Germinal center (tissue), 1 donor: ENCODE results near the gene SAMD4A.

Source experiments
- DNase-seq: peaks from one replicate; pipeline ENCODE4 v3.0.0; 2012; ENCODE audit warnings: mixed read lengths, low spot score

Gene SAMD4A

DNA sequence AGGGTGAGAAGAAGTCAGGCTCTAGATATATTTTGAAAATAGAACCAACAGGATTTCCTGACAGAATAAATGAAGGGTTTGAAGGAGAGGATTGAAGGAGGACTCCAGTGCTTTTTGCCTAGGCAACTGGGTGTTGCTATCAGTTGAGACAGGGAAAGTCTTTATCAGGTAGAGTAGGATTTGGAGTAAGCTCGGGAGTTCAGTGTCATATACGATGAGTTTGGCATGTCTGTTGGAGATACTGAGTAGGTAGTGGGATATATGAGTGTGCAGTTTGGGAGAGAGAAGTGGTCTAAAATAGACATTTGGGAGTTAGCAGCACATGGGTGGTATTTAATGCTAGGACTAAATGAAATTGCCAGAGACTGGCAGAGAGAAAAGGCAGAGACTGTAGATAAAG, 141.2 kb downstream of the SAMD4A start:
- DNase-seq = no peak

DNA sequence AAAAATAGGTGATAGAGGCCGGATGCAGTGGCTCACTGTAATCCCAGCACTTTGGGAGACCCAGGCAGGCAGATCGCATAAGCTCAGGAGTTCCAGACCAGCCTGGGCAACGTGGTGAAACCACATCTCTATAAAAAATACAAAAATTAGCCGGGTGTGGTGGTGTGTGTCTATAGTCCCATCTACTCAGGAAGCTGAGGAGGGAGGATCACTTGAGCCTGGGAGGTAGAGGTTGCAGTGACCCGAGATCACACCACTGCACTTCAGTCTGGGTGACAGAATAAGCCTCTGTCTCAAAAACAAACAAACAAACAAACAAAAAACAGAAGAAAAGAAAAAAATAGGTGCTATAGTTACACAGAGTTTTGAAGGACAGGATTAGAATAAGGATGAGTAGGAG, 142.1 kb downstream of the SAMD4A start:
- DNase-seq = no peak

DNA sequence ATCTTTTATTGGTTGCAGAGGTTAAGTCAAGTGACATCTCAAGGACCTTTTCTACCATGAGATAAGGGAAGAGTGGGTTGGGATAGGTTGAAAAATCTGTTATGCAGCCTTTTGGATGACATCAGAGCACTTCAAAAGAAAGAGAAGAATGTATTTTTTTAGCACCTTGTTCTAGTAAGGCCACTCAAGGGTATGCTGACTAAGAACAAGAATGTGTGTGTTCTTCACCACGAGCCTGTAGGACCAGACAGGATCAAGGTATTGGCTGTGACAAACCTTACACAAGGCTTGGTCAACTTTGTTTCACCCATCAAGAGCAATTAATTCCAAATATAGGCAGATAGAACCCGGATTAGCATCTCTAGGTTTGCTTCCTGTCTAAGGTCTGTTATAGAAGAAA, 142.5 kb downstream of the SAMD4A start:
- DNase-seq = no peak

DNA sequence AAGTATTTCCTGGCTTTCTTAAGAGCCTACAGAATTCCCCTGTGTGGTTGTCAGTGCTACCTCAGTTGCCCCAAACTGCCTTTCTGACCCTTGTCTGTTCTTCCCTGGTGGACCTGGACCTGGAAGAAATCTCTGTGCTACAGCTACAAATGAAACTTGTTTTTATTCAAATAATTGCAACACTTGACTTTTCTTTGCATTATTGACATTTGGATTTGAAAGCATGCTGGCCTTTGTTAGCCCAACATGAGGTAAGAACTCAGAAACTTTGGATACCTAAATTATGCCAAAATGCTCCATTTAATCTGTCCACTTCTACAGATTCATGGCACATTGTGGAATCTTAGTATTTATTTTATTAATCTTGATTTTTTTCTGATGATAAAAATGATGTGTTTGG, 142.9 kb downstream of the SAMD4A start:
- DNase-seq = no peak

DNA sequence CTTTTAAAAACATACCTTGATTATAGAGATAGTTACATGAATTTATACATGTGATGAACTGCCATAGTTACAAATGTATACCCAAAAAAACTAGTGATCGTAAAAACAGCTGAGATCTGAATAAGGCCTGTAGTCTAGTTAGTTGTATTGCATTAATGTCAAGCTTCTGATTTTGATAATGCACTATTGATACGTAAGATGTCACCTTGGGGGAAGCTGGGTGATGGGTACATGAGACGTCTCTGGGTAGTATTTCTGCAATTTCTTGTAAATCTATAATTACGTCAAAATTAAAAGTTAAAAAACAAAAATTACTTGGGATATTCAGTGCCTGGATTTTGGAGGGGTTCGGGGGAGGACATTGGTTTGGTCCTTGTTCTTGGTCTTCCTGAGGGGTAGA, 144.4 kb downstream of the SAMD4A start:
- no peak for DNase-seq

DNA sequence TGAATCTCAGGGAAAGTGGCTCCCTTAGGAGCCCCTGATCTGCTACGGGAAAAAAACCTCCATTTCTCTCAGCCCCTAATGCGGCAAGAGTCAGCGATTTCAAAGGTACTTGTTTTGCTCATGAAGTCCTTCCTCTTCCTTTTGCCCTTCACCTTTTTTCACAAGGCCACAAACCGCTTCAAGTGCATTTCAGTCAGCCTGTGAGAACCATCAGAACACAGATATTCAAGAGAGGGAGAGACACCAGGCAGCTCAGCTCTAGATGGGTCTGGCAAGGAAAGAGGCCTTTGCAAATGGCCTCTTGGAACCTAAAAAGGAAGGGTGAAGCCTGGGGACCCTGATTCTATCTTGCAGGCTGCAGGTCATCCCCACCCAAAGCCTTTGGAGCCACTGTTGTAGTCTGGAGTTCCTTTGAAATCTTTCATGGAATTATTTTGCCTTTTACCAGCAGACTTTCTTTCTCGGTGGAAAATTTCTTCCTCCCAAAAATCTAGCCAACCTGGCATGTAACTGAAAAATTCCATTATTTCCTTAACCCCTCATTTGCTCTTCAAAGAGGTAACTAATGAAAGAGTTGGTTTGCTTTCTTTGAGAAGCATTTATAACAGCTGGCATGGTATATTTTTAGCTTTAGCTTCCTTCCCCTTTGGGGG, 145.0 kb downstream of the SAMD4A start:
- peak; percentile 15 for DNase-seq

DNA sequence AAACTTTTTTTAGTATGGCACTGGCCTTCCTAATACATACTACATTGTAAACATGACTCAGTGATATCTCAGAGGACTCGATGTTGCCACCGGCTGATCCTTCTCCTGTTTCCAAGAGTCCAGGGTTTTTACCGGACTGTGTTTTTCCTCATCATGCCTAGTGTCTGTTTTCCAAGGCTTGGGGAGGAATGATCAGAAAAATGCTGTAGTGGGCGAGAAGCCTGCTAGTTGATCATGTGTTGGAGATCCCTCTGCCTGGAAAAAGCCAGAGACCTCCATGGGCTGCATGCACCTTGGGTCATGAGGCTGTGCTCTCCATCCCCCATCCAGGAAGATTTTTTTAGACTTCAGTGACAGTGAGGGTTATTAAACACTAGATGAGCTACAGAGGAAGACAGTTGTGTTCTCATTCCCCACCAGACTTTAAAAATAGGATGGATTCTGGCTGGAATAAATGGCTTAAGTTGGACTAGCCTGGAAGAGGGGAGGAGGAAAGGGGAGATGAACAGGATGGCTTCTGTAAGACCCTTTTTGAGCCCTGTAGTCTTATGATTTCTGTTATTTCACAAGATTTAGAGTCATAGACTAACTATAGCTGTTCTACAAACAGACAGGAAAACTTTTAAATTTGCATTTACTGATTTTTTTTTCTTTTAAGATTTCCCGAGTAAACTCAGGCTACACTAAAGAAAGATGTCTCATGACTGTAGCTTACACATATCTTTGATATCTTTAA, 145.7 kb downstream of the SAMD4A start:
- DNase-seq = peak; percentile 20

DNA sequence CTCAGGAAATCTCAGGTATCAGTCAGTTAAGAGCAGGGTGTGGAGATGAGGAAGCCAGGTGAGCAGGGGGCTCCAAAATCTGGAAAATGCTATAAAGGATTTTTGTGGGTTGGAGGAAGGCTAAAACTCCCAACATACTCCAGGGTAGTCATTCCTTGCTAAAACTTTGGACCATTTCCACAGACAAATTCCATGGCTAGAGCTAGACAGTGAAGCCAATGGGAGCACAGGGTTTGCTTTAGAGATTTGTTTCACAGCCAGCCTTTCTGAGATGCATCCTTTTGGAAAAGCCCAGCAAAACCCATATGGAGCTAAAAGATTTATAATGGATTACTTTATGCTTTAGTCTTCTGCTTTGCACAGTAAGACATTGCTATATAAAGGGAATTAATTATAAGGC, 146.5 kb downstream of the SAMD4A start:
- no peak for DNase-seq

DNA sequence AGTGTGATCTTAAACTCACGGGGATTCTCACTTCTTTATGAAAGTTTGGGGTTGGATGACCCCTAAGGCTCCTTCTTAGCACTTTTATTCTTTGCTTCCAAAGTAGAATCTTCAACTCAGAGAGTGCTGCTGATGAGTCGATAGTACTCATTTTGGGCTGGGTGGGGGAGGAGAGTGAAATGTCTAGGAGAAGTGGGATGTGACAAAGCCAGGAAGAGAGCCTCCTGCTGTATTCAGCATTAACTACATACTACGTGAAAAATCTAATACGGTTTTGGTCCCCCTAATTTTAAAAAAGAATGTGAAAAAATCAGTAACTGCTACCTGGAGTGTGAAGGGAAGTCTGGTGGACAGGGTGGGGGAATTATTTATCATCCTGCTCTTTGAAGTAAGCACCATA, 148.3 kb downstream of the SAMD4A start:
- no peak for DNase-seq

DNA sequence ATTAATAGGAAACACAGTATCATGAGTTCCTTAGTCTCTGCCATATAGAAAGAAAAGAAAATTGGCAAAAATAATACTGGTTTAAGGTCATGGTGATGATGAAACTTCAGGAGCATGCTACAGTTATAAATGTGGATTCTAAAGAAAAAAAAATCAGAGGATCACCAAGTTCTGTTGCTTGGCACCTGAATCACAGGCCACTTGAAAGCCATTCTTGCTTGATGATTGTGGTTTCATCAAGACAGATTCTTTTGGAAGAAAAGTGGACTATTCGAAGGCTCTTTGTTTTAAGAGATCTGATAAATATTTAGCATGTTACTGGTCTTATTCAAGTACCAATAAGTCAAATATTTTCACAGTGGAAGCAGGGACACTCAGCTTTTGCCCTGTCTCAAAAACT, 148.9 kb downstream of the SAMD4A start:
- no peak for DNase-seq

DNA sequence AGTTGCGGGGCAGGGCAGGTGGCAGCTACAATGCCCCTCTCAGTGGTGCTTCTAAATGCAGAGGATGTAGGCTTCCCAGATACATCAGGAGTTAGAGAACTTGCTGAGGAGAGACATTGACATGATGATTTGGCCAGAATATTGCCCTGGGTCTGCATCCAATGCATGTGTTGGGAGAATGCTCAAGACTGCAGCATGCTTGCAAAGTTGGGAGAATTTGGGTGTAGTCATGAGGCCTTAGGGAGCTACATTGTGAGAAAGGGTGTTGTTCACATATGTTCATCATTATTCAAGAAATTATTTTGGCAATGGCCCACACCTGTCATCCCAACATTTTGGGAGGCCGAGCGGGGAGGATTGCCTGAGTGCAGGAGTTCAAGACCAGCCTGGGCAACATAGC, 149.9 kb downstream of the SAMD4A start:
- no peak for DNase-seq

DNA sequence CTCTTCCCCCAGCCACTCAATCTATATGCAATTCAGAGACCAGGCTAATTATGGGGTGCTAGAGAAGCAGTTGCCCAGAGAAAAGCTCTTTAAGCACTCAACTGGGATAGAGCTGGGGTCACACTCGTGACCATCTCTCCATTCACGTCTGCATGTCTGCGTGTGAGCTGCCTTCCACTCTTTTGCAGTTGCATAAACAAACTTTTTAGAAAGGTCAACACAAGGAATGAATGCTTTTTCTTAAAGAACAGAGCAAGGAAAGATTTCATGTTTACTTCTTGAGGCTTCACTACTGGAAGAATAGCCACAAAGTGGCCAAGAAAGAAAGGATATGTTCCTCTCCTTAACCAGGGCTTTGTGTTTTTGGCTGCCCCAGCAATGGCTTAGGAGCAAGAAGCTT, 151.1 kb downstream of the SAMD4A start:
- DNase-seq = no peak

DNA sequence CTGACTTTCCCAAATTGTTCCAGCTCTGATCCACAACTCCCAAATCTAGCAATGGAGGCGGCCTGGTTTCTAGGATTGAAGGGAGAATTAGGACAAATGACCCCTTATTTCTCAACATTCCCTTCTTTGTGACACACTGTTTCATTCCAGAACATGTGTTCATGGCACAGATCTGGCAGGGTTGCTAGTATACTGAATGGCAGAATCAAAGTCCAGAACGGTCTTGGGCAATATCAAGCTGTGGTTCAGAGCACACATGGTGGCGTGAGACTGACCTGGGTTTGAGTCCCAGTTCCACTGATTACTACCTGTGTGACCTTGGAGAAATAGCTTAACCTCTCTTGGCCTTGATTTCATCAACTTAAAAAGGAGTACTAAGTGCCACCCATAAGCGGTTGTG, 152.5 kb downstream of the SAMD4A start:
- DNase-seq = no peak

DNA sequence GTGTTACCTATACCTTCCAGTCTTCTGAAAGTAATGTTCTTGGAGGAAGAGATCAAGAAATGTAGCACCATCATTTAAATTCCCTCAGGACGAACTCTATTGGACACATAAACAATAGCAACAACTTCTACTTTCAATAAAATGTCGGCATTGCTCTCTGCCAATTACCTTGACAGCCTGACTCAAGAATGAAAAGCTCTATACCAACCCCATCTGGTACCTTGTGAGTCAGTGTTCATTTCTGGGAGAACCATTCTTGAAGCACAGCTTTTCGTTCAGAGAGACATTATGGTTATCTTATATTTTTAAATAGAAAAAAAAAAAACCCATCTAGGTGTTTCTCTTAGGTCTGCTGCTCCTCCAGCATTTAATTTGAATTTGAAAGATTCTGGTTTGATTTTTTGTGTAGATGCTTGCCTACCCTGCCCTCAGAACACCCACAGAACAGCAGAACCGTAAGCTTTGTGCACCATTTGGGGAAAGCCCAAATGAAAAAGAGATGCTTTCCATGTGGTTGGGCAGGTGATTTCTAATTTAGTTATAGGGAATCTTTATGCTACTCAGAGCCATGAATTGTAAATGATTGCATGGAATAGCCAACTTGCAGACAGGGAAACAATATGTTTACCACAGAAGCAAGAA, 156.0 kb downstream of the SAMD4A start:
- peak; percentile 34 for DNase-seq

DNA sequence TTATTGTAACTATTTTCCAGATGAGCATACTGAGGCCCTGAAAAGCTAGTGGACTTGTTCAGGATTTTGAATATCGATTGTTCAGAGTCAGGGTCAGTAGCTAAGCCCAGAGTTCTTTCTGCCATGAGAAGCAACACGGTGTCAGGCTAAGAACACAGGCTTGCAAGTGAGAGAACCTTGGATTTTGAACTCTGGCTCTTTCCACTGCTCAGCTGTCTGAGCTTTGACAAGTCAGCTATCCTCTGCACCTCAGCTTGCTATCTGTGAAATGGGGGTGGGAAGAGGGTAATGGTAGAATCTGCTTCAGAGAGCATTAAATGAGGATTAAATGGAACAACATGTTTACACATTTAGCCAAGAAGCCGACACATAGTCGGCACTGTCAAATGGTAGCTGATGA, 157.2 kb downstream of the SAMD4A start:
- DNase-seq = no peak

DNA sequence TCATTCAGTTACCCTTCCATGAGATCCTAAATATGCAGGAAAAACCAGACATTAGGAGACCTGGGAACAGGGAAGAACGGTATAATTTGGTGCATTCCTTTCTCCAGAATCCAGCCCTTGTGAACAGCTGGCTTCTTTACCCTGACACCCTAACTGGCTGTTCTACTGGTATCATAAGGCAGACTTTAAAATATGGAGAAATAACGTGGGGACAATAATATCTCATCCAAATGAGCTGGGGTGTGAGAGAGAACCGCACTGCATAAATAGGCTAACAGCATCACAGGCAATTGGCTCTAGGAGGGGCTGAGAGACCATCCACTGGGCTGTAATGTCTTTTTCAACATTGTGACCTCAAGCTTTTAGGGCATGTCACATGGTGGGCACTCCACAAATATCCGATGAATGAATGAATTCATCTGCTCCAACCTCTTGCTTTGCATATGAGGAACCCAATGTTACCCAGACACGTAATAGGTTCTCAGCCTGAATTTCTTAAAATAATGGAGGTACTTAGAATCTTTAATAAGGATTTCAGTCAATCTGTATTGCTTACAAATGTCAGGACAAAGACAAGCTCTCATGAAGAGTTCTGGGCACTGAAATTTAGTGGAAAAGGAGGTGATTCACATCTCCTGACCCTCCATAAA, 157.9 kb downstream of the SAMD4A start:
- no peak for DNase-seq

DNA sequence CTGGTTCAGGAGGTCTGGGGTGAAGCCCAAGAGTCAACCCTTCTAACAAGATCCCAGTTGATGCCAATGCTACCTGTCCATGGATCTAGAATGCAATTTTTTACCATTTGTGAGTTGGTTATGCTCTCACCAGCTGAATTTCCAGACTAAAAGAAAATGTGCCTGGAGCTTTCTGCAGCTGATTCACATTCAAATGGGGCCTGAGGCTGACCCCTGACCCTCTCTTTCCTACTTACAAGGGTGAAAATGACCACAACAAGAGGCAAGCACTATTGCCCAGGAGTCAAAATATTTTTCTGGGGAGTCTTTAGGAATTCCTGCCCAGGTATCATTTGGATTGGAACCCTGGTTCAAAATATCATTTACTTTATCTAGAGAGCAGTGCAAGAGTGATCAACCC, 159.1 kb downstream of the SAMD4A start:
- no peak for DNase-seq

DNA sequence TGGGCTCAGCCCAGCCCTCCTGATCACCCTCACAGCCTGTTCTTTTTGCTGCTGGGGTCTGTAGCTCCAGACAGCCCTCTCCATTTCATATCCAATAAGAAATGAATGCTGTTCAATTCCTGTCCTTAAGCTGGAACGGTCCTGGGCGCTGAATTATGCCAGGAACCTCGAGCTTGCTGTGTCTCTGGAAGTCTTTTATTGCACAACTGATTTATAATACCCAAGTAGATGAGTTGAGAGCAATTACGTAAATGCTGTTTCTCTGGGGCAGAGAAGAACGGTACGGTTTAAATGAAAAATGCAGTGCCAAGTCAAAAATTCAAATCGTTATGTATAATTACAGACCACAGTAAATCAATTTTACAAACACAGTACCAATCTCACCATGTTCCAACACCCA, 161.0 kb downstream of the SAMD4A start:
- DNase-seq = no peak

DNA sequence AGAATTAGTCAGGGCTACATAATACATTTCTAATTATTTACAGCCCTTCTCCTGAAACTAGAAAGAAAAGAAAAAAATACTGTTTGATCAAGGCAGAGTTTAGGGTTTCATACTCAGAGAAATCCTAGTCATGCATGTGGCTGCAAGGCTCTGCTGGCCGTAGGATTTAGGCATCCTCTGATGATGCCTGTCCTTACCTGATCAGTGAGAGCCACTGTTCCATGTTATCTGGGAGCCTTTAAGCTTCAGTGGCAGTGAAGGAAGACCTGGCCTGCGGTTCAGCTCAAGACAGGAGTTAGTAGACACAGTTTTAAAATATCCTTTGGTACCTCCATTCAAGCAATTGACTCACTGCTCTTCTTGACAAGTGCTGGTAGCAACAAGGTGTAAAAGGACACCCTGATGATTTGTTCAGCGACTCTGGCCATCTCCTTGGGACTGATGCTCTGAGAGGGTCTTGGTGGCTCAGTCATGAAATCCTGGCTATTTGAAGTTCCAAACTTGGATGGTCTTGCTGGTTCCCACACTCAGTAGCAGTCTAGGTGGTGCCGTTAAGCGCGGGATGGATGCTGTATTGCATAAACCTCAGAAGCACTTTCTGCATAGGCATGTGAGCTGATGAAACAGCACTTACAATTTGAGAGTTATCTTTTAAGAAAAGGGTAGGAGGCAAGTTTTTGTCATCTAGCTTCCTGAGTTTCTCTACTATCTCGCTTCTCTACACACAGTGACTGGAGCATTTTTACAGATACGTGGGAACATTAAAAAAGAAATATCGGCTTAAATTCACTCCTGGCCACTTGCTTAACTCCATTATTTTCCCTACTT, 162.0 kb downstream of the SAMD4A start:
- no peak for DNase-seq

DNA sequence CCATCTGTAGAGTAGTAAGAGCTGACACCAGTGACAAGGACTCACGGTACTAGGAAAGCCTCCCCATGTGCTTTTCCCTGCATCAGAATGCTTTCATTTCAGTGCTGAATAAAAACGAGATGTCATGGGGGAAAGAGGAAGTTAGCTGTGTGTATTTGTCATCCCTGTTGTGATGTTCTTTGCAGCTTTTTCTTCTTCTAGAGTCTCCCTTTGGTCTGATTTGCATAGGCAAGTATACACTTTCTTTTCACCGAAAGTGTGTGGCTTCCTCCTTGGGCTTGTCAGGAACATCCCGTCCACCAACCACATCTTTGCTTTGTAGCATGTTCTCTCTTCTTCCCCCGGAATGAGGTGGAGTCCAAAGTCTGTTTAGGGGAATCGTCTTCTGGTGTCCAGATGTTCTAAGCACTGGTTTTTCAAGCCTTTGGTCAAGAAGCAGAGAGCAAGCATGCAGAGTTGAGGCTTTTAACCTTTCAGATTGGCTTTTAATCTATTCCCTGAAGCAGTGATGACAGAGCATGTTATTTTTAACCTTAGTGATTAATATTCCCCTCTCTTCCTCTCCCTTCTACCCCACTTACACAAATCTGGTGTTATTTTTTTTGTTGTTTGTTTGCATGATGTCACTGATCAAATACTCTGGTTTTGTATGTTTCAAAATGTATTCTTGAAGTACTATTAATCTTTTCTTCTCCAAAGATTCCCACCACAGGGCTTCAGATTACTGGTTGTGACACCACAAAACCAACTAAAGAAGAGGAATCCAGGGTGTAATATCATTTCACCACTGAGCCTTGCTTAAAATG, 163.4 kb downstream of the SAMD4A start:
- DNase-seq = peak; percentile 54

DNA sequence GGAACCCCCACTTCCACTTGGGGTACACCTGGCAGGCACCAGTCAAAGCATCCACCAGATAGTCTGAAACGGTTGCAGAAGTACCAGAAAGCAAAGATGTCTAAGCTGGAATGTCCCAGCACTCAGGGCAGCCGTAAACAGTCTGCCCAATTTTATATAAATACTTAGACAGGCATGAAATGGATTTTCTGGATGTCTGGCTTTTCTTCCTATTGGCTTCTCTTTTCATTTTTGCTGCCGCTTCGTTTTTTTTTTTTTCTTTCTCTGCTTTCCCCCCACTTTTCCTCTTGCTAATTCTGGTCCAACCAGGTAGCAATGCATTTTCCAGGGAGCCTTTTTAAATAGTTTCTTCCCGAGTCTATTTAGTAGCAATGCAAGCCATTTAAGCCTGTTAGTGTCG, 168.0 kb downstream of the SAMD4A start:
- DNase-seq = no peak
